GM19025 (cell line): Measurements from ENCODE around the gene UBAP2.

ENCODE experiments used
- ATAC-seq: cut with Tn5 transposase; IDR thresholded peaks from one replicate; pipeline ENCODE4 v1.9.1; 2021; ENCODE audit warnings: mild to moderate bottlenecking, low read depth, moderate library complexity; ENCODE audit not compliant: unreplicated experiment

The UBAP2 gene

DNA sequence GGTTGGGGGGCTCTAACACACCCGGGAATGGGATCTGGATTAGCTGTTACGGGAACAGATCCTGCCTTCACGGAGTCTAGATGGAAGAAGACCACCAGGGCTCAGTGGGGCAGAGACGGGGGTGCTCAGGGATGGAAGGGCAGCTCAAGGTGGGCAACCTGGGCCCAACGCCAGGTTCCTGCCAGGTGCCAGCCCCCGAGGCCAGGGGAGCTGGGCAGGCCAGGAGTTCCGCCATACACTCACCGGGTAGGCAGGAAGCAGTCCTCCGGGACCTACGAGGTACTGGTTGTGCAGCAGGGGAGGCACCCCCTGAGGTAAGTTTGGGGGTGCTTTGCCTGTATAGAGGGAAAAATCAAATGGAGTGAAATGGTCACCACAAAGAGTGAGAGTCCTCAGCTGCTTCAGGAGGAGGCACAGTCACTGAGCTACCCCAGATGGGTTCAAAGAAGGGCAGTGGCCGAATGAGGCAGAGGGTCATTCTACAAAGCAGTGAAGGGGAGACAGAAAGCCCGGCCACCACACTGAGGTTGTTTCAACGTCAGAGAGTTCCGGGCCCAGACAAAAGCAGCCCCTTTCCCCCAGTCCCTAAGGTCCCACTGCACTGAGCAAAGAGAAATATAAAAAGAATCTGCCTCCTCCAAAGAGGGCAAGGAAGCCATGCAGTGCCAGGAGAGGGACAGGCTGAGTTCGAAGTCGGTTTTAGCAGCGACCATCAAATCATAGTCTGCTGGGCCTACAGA, 121.8 kb downstream of the UBAP2 start:
- ATAC-seq: no peak

DNA sequence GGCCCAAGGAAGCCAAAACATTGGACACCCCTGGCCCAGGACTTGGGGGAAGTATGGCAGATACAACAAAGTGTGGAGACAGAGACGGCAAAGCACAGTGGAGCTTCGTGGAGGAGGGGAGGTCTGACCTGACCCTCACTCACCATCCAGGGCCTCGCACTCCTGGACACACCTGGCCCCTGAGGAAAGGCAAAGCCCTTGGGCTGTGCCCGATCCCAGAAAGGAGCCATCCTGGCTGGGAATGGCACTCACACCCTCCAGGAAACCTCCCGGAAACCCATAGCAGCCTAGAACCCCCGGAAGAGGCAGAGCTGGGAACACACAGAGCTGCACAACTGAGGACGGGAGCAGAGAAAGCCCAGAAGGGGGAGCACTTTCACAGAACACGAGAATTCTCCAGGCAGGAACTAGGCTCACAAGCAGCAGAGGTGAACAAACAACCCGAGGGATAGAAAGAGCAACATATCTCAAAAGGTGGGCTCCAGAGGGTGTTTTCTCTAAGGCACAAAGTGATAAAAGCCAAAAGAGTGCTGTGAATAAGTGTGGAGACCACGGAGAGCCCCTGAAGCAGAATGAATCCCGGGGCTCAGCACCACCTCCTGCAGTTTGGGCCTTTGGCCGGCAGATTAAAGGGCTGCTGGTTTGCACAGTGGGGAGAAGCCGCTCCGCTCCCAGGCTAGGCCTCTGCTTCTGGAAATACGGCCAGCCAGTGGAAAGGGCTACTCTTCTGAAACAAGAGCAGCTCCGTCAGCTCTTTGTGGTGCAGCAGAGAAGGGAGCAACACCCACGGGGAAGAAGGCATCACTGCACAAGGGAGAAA, 123.5 kb downstream of the UBAP2 start:
- no peak for ATAC-seq

DNA sequence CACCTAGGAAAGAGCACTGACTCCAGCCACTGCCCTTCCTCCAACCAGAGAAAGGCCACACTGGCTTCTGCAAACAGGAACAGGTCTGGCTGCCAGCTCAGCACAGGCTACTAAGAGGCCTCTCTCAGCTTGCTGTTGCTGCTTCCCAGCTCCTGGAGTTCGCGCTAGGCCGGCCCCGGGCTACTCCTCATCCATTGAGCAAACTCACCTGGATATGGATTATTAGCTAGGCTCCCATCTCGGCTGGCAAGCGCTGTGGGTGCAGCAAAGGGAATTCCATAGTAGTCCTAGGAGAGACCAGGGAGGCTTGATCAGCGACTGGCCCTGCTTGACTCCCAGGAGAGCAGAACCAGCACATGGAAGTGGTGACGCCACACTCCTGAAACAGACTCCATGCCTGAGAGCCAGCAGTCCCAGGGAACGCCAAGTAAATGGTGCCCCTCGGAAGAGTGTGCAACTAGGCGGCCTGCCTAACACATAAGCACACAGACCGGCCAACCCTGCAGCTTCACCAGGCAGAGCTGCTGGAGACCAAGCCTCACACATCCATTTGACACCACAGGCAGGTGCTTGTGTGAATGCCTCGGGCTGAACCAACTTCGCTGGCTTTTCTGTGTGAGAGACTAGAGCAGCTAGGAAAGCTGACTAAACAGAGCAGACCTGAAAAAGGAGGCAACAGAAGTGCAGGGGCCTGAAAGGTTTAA, 124.5 kb downstream of the UBAP2 start:
- ATAC-seq: no peak

DNA sequence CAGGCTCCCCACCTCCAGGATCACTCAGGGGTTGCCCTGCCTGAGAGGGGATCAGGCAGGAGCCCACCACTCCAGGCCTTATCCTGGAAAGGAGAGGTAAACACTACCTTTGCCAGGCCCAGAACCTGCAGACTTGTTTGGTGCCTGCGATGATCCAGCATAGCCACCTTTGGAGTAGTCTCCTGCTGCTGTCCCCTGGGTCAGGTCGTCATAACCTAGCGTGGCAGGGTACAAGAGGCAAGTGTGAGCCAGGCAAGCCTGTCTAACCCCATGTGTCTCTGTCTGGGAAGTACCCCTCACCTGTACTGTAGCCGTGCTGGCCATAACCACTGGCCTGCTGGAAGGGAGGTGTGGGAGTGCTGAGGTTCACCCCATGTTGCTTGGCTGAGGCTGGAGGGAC, 125.6 kb downstream of the UBAP2 start:
- no peak for ATAC-seq

DNA sequence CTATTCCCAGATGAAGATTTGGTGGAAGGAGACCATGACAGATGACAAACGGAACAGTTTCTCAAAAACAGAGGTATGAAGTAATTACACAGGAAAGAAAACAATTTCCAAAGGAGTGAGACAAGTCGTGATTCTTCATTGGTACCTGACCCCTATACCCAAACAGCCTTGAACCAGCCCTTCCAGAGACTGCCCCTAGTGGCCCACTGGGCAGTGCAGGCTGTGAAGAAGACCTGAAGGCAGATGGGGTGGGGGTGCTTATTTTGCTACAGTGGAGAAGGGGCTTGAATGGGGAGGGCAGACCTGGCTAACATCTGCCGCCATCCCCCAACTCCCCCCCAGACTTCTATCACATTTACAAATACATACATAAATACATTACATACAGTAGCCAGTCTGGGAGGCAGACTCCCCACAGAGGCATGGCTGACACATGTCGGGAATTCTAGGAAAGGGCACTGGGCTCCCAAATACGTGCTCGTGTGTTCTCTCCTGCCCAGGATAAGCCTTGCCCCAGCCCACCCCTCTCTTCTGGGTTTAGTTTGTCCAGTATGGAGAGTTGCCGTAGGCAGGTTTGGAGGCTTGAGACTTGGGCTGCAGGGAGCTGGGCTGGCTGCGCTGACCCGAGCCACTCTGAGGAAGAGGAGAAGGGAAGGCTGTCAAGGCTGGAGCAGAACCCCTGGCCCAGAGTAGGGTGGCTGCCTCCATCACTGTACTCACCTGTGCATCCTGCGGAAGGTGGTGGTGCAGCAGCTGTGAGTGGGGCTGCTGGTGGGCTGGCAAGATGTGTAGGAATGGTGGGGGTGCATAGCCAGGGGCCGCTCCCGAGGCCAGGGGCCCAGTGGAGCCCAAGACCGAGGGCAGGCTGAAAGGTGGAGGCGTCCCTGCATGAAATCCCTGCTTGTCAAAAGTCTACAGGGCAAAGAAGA, 126.5 kb downstream of the UBAP2 start:
- ATAC-seq: no peak

DNA sequence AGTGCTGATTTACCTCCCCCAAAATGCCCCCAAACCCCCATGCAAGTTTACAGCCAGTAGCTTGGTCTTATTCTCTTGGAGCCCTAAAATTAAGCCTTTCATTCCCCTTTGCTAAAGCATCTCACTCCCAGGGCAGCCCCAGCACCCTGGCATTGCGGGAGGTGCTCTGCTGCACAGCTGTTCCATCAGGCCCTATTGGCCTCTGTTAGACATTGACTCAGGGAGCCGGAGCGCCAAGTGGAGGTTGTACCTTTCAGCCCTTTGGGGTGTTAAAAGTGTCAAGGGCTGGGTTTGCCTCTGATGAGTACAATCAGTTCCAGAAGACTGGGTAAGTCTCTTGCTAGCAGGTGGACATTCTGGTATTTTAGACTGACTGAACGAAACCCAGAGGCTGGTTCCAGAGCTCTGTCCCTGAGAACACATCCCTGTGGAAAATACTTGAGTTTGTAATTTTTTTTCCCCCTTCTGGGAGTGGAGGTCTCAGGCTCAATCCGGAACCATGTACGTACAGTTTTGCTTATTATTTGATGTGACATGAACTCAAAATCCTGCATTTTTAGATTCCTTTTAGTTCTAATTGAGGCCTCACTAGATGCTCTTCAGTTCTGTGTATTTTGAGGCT, 129.3 kb downstream of the UBAP2 start:
- no peak for ATAC-seq

GRCh38 chr9:33917036-33917435, 131.7 kb downstream of the UBAP2 start:
- ATAC-seq: no peak

DNA sequence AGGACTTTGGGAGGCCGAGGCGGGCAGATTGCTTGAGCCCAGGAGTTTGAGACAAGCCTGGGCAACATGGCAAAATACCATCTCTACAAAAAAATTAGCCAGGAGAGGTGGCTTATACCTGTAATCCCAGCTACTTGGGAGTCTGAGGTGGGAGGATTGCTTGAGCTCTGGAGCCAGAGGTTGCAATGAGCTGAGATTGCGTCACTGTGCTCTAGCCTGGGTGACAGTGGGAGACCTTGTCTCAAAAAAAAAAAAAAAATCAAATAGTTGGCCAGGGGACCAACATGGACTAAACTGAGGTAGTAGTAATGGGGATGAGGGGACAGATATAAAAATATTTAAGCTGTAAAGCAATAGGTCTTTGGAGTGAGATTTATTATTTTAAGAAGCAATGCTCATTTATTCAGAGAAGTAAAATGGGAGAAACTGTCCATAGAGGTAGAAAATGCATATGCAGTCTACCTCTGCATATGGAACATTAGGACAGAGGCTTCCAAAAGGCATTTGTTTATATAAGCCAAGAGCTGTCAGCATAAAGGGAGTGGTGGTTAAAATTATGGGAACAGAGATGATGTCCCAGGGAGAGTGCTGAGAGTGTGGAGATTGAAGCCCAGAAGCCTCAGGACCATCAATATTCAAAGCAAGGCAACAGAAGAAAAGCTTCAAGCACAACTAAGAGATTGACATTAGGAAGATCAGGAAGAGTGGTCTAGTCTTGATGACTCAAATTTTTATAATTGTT, 133.6 kb downstream of the UBAP2 start:
- no peak for ATAC-seq

DNA sequence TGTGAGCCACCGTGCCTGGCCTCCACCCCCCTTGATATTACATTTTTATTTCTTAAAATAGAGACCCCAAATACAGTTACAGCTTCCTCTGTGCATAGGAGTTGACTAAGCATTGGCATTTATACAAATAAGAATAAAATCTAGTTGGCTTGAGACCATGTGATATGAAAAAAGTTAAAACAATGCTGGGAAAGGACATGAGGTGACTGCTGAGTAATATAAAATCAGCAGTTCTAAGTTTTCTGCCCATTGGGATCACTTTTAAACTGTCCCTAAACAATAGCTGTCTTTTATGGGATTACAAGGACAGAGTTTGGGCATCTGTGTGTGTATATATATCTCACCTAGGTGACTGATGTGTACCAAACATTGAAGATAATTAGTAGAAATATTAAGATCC, 135.1 kb downstream of the UBAP2 start:
- no peak for ATAC-seq

DNA sequence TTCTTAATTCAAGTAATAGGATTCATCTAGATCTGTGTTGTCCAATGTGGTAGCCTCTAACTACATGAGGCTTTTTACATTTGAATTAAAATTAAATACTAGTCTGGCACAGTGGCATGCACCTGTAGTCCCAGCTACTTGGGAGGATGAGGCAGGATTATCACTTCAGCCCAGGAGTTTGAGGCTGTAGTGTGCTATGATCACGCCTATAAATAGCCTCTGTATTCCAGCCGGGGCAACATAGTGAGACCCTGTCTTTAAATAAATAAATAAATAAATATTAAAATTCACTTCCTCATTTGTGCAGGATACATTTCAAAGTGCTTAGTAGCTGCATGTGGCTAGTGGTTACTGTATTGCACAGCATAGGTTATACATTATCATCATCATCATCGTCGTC, 139.9 kb downstream of the UBAP2 start:
- ATAC-seq: no peak

DNA sequence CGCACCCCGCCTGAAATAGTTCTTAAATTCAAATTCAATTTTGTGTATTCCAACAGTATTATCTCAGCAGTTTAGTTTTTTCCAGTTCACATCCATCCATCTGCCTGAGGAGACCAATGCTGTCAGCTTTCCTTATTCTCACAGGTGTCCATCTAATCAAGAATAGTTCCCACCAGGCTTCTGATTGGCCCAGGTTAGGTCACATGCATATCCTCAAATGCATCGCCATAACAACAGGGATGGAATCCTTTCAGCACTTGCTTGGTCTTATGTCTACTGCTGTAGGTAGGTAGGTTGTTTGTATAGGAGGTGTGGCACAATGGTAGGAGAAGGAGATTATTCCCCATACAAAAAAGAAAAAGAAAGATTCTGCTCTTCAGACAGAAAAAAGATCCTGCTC, 140.6 kb downstream of the UBAP2 start:
- ATAC-seq: no peak

DNA sequence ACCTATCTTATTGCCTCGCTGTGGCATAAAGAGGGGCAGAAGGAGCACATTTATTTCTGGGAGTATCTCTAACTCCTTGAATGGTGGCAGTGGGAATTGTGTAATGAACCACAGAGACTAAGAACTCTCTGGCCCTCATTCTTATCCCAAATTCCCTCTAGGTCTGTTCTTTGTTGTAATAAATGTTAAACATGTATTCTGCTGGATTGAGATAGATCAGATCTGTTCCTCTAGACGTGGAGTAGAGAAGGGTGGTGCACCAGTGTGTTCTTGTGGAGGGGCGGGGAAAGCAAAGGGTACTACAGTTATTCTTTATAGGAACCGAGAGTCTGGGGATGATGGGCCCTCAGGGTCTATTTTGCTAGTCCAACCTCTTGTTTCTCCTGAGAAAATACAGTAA, 141.3 kb downstream of the UBAP2 start:
- no peak for ATAC-seq

GRCh38 chr9:33906769-33907168, 141.9 kb downstream of the UBAP2 start:
- ATAC-seq: no peak

GRCh38 chr9:33905137-33905536, 143.6 kb downstream of the UBAP2 start:
- no peak for ATAC-seq

DNA sequence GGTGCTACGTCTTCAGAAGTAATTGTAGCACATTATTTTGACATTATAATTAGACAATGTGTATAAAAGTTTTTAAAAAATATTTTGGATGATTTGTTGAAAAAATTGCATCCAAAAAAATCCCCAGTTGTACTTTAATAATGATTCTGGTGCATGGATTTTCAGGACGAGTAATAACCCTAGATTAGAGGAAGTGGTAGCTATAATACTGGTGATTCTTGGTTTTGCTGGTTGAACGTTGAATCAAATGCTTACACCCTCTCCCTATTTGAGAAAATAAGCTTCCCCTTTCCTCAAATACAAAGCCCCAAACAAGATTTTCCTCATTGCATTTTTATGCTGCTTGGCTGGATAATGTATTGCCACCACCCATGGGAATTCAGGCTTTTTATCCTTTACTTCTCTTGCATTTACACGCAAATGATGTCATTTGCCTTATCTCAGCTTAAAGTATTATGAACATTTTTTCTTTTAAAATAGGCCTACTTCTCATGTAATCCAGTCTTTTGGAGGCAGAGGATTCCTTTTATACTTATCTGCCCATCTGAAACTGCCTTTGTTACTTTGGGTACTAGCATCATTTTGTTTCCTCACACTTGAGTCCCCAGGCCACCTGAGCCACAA, 145.4 kb downstream of the UBAP2 start:
- ATAC-seq: no peak

DNA sequence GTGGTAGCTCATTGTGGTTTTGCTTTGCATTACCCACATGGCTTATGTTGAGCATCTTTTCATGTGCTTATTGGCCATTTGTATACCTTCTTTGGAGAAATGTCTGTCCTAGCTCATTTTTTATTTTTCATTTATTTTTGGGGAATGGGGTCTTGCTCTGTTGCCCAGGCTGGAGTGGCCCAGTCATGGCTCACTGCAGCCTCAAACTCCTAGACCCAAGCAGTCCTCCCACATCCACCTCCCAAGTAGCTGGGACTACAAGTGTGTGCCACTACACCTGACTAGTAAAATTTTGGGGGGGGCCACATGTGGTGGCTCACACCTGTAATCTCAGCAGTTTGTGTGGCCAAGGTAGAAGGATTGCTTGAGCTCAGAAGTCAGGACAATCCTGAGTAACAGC, 154.4 kb downstream of the UBAP2 start:
- no peak for ATAC-seq

DNA sequence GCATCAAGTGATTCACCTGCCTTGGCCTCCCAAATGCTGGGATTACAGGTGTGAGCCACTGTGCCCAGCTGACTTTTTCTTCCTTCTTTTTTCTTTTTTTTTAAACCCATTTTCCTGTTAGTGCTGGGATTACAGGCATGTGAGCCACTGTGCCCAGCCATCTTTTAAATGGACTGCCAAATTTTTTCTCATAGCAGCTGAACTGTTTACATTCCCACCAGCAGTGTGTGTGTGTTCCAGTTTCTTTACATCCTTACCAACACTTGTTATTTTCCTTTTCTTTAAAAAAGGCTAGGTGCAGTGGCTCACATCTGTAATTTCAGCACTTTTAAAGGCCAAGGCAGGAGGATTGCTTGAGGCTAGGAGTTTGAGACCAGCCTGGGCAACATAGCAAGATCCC, 154.8 kb downstream of the UBAP2 start:
- ATAC-seq: no peak

DNA sequence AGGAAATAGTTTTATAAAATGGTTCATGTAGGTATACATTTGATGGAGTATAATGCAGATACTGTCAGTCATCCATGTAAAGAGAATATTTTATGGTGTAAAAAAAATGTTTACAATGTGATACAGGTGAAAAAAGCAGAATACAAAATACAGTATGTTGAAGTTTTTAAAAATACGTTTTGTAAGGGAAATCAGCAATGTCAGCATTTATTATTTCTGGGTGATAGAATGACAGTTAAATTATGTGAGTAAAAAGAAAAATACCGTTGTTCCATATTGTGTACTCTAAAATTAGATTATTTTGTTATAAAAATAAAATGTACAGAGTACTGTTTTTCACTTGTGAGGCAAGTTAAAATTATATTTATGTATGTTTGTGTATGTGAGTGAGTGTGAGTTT, 162.7 kb downstream of the UBAP2 start:
- no peak for ATAC-seq
